NCI-H1694 (cell line): ENCODE data around the gene TMEM109.
A peak's percentile ranks its signal among the peaks of the same experiment; 100 is the strongest.

ENCODE experiments used
- DNase-seq: peaks from one replicate; lab custom pipeline; 2025; lab: John Stamatoyannopoulos, UW

TMEM109 gene

GRCh38 chr11:60913793-60914632 lies at the start of gene TMEM109:
Gene TMEM109 (plus strand): TSS chr11:60914158. CDS start chr11:60919694, 5,536 bp downstream.
- peak; percentile 89 for DNase-seq

GRCh38 chr11:60864856-60865513 lies 49.0 kb upstream of the TMEM109 start:
- no peak for DNase-seq

GRCh38 chr11:60866911-60867870 lies 46.8 kb upstream of the TMEM109 start, which contains the start of gene ZP1:
Gene ZP1 (plus strand): TSS chr11:60867542. CDS start chr11:60867562, 20 bp downstream.
- no peak for DNase-seq

GRCh38 chr11:60867871-60868681 lies 45.9 kb upstream of the TMEM109 start:
- DNase-seq: no peak

- no peak for DNase-seq
Measured at GRCh38 chr11:60868682-60869450, 45.1 kb upstream of the TMEM109 start.

- DNase-seq: no peak
Measured at GRCh38 chr11:60869451-60869825, 44.5 kb upstream of the TMEM109 start.

GRCh38 chr11:60870276-60870675 lies 43.7 kb upstream of the TMEM109 start:
- peak; percentile 9 for DNase-seq

- DNase-seq: no peak
Measured at GRCh38 chr11:60870733-60871377, 43.1 kb upstream of the TMEM109 start.

- DNase-seq: no peak
Measured at GRCh38 chr11:60871378-60872061, 42.4 kb upstream of the TMEM109 start.

GRCh38 chr11:60872124-60872960 lies 41.6 kb upstream of the TMEM109 start:
- DNase-seq: no peak

- no peak for DNase-seq
Measured at GRCh38 chr11:60872961-60873524, 40.9 kb upstream of the TMEM109 start.

GRCh38 chr11:60873533-60873932 lies 40.4 kb upstream of the TMEM109 start:
- DNase-seq: no peak

GRCh38 chr11:60874421-60875365 lies 39.3 kb upstream of the TMEM109 start:
- DNase-seq: no peak

GRCh38 chr11:60875366-60876167 lies 38.4 kb upstream of the TMEM109 start:
- DNase-seq: no peak

GRCh38 chr11:60876168-60876485 lies 37.8 kb upstream of the TMEM109 start:
- no peak for DNase-seq
